ENCODE measurements around the gene CWC22.
"Not testable (repeated sequence)": the region's sequence is repeated elsewhere in the genome, so short reads cannot be mapped to it uniquely, and the experiment has no call there.

The CWC22 gene

DNA sequence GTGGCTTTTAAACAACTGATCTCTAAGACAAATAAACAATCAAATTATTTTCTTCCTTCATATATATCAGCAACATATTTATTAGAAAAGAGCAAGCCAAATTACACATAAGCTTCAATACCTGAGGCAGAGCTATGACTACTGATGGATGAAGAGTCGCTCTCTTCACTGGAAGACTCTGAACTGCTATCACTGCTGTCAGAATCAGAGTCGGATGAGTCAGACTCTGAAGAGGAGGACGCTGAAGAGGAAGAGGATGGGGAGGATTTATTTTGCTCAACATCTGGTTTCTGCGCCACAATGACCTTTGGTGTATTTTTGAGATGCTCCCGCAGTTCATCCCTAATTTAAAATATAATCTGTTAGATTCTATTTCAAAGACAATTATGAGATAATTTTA, 56.7 kb downstream of the CWC22 start:
- DNase-seq (ENCODE audit: low read depth): no peak

DNA sequence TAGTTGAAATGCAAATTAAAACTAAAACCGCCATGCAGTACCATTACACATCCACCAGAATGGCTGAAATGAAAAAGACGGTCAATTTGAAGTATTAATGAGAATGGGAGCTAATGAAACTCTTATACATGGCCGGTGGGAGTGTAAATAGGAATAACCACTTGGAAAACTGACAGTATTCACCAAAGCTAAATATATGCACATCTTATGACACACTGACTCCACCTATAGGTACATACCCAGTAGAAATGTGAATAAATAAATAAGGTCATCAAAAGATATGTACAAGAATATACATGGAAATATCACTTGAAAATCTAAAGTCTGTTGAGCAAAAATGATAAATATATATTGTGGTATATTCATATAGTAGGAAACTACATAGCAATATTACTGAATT, 57.7 kb downstream of the CWC22 start:
- no peak for DNase-seq (ENCODE audit: low read depth)

DNA sequence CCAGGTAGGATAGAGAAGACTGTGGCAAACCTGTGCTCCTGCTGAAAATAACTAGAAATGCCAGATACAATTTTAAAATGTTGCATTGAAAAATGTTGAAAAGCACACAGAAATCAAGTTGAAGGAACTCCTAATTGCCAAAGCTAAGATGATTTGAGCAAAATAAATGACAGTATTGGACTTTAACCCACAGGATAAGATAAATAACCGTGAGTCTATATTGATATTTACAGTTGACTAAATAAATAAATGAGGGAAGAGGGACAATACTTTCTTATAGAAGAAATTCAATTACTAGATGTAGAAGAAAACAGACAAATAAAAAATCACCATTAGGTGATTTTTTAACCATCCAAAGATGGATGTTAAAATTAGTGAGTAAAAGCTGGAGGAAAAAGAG, 59.0 kb downstream of the CWC22 start:
- DNase-seq (ENCODE audit: low read depth): no peak

DNA sequence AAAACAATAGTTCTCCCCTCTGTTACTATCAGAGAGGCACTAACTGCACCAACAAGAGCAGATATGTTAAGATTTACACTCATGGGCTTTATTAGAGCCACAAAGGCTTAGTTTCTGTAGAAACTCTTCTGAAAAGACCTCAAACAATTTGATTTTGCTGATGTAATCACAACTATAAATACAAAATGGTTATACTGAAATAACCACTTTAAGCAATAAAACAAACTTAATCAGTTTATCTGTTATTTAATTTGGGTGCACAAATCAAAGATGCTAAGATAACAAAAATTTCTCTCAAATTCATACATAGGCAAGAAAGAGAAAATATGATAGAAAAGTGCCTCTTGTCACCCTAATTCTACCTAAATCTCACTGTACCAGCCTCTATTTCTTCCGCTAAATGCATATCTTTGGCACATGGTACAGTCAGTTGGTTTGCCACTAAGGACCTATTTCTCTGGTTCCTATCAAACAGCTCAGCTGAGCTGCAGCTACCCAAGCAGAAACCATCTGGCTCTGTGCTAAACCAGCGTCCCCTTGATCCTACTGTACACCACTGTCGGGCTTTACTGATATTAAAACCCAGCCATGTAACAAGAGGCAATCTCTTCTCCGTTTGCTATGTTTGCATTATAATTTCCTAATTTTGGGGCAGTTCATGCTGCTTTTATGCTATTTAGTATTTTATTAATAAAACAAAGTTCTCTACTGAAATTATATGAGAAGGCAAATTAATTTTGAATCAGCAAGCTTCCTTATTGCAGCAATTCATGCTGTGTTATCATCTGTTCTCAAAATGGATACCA, 60.1 kb downstream of the CWC22 start:
- DNase-seq (ENCODE audit: low read depth): no peak

DNA sequence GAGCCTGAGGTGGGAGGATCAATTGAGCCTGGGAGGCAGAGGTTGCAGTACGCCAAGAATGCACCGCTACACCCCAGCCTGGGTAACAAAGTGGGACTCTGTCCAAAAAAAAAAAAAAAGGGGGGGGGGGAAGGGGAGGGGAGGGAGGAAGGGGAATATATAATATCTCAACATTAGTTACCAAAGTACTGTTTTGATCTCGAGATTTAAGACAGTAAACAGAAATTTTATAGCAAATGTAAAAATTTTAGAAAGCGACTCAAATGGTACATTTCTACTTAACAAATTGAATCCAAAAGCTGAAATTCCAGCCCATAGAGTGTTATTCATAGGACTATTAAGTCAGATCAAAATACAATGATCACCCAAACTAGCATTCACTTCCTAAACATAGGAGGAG, 60.8 kb downstream of the CWC22 start:
- DNase-seq (ENCODE audit: low read depth): no peak

GRCh38 chr2:179939259-179939658, 67.8 kb downstream of the CWC22 start:
- no peak for DNase-seq (ENCODE audit: low read depth)

DNA sequence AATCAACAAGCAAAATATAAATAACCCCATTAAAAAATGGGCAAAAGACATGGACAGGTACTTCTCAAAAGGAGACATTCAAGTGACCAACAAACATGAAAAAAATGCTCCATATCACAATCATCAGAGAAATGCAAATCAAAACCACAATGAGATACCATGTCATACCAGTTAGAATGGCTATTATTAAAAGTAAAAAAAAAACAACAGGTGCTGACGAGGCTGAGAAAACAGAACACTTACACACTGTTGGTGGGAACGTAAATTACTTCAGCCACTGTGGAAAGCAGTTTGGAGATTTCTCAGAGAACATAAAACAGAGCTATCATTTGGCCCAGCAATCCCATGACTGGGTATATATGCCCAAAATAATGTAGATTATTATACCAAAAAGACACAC, 69.1 kb downstream of the CWC22 start:
- no peak for DNase-seq (ENCODE audit: low read depth)

- DNase-seq (ENCODE audit: low read depth): no peak
Measured at GRCh38 chr2:179936654-179937053, 70.4 kb downstream of the CWC22 start.

DNA sequence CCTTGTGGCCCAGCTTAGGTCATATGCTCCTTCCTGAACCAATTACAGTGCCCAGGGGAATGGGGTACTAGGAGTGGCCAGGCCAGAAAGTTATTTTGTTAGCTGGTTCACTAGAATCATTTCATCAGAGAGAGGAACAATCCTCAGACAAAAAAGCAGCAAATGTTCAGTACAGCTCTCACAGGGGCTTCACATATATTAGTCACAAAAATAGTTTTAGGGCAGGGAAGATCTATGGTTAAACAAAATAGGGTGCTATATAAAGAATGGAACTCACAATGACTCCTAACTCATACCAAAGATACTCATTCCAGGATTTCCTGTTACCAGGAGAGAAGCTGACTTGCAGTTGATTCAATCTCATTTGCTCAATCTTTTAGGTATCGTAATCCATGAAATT, 71.0 kb downstream of the CWC22 start:
- no peak for DNase-seq (ENCODE audit: low read depth)

GRCh38 chr2:179932786-179933185, 74.3 kb downstream of the CWC22 start:
- no peak for DNase-seq (ENCODE audit: low read depth)

DNA sequence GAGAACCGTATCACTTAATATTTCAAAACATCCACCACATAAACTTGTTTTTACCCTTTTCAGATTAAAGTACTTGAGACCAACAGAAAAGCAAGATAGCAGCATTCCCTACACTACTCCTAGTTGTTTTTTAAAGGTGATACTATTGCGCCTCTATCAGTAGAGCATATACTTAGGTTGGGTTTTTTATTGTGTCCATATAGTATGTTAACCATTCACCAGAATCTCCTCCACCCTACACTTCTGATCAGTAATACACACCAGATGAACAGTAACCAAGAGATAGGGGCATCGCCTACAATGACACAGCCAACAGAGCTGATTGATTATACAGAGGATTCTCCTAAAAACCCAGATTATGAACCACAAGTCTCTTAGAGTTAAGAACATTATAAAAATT, 75.6 kb downstream of the CWC22 start:
- no peak for DNase-seq (ENCODE audit: low read depth)

GRCh38 chr2:179929997-179930396, 77.1 kb downstream of the CWC22 start:
- DNase-seq (ENCODE audit: low read depth): not testable (repeated sequence)

GRCh38 chr2:179927041-179927440, 80.1 kb downstream of the CWC22 start:
- DNase-seq (ENCODE audit: low read depth): no peak

DNA sequence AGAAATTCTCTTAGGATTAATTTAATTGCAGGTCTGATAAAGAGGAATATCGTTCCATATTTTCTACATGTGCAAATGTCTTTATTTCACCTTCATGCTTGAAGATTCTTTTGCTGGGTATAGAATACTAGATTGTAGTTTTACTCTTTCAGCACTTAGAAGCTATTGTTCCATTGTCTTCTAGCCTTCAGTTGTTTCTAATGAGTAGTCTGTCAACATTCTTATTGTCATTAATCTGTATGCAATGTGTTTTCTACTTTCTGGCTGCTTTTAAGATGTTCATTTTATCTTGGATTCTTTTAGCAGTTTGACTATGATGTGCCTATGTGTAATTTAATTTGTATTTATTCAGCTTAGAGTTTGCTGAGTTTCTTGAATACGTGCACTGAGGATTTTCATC, 81.4 kb downstream of the CWC22 start:
- DNase-seq (ENCODE audit: low read depth): no peak

DNA sequence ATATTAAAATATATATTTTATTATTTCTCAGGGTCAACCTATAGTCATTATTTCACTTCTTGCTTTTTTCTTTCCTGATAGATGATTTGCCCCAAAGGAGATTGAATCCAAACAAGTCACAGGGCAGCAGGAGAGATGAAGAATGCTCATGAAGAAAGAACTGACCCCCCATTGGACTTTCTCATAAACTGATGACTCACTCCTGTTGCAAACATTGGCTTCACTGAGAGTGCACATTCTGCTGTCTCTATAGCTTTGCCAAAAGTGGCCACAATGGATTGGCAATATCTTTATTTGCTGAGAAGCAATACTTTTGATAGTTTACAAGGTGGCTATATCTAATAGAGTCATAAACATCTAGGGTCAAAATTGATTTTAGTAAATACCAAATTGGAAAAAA, 89.8 kb downstream of the CWC22 start:
- no peak for DNase-seq (ENCODE audit: low read depth)

DNA sequence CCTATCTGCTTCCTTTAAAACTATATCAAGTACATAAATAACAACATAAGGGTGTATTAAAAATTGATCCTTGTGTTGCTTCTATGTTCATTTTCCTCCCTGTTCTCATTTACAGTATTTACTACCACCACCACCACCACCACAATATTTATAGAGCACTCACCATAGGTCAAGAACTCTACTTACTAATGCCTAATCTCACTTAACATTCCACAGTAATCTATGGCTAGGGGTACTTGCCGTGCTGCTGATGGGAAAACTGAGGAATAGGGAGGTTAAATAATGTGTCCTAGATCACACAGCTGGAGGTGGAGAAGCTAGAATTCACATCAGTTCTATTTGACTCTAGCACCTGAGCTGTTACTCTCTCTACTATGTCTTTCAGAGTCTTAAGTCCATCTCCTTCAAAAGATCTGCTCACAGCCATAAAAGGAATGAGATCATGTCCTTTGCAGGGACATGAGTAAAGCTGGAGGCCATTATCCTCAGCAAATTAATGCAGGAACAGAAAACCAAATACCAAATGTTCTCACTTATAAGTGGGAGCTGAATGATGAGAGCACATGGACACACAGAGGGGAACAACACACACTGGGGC, 91.6 kb downstream of the CWC22 start:
- no peak for DNase-seq (ENCODE audit: low read depth)

GRCh38 chr2:179913809-179914208, 93.3 kb downstream of the CWC22 start:
- DNase-seq (ENCODE audit: low read depth): no peak

DNA sequence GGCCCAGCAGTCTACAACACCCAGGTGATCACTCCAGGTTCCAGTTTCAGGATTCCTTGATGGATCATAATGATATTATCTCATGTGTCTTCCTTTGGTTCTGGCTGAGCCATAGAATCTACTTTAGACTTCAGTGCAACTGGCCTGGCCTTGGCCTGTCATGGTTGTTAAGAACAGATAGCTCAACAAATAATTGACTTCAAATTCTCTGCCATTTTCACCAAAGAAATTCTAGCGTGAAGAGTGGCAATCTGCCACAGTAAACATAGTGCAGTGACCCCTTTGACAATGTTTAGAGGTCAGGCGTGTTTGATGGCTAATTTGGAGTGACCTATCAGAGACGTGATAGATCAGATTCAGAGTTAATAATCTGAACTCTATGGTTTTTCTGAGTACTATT, 95.5 kb downstream of the CWC22 start:
- no peak for DNase-seq (ENCODE audit: low read depth)

DNA sequence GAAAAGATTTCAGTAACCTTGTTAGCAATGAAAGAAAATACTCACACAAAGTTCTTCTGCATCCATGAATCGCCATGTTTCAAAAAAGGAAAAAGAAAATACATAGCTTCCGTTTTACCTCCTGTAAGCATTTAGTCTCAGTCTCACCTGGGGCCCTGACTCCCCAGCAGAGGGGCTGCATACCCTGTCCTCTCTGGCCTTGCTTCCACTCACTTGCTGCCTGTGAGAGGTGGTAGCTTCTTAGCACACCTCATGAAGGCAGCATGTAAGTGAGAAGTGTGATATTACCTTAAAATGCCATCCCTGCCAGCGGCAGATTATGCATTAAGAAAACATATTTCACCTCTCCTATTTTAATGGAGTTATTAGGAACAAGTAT, 96.4 kb downstream of the CWC22 start:
- DNase-seq (ENCODE audit: low read depth): no peak

DNA sequence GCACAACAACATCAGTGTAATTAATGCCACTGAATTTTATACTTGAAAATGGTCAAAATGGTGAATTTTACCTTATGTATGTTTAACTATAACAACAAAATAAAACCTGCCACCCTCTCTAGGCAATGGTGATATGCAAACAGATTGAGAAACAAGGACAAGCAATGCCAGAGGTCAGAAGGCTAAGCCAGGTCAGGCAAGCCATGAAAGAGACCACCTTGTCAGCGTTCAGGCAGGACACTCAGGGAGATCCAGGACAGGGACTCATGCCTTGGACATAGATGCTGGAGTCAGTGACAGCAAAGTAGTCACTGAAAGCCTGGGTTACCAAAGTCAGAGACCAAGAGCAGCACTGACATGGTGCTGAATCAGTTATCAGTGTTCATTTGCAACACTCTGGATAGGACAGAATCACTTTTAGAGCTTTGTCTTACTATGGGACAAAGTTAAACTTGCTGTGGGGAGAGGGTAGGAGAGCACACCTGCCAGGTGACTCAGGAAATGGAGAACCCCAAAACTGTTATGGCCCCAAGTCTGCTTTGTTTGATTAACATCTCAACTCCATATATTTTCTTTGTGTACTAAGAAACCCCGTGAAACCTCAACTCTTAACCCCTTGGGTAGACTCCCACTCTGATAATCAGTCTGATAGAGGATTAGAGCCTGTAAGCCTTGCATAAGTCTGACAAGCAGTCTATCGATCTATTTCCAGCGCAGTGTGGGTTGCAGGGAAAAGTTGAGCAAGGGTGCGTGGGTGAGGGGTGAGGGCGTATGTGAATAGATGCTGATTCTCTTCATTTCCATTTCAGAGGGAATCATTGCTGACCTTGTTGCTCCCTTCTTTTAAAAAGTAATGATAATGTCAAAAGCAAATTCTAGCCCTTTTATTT, 97.0 kb downstream of the CWC22 start:
- no peak for DNase-seq (ENCODE audit: low read depth)

DNA sequence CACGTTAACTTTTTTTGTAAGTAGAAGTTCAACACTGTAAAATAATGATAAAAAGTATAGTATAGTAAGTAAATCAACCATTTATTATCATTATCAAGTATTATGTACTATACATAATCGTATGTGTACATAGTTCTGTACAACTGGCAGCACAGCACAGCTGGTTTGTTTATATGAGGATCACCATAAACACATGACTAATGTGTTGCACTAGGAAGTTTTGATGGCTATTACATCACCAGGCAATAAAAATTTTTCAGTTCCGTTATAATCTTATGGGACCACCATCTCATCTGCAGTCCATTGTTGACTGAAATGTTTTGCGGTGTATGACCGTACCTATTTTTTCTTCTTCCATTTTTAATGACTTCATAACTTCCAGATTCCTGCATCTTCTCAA, 106.4 kb downstream of the CWC22 start:
- DNase-seq (ENCODE audit: low read depth): no peak

GRCh38 chr2:179899666-179900065, 107.4 kb downstream of the CWC22 start:
- DNase-seq (ENCODE audit: low read depth): no peak

- no peak for DNase-seq (ENCODE audit: low read depth)
Measured at GRCh38 chr2:179898873-179899272, 108.2 kb downstream of the CWC22 start.
